Medulla oblongata (tissue), 1 donor: Measurements from ENCODE around the gene SPCS2.
"Not testable (repeated sequence)": the region's sequence is repeated elsewhere in the genome, so short reads cannot be mapped to it uniquely, and the experiment has no call there.

Source experiments
- DNase-seq: peaks from one replicate; pipeline ENCODE4 v3.0.0-alpha.2; 2015; ENCODE audit errors: extremely low spot score

SPCS2 gene

DNA sequence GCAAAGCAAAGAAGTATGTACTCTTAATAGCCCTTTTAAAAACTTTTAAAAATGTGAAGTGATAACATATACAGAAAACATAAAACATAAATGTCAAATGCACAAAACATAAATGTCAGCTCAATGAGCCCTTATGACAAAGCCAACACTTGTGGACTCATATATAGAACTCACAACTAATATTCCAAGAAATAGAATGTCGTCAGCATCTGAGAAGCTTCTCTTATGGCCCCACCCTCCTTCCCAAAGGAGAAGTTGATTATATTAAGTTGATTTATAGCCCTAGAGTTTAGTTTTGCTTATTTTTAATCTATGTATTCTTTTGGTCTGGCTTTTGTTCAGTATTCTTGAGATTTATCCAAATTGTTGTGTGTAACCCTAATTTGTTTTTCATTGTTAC is 53.5 kb downstream of the SPCS2 start:
- no peak for DNase-seq

DNA sequence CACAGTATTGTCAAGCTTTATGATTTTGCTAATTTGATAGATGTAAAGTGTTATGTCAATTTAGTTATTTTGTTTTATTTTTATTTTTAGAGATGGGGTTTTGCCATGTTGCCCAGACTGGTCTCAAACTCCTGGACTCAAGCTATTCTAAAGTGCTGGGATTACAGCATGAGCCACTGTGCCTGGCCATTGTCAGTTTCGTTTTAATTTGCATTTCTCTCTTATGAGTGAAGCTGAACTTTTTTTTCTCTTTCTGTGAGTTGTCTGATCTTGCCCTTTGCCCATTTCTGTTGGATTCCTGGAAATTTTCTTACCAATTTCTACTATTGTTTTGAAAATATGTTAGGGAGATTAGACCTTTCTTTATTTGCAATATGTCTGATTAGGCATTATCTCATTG is 55.1 kb downstream of the SPCS2 start:
- no peak for DNase-seq

DNA sequence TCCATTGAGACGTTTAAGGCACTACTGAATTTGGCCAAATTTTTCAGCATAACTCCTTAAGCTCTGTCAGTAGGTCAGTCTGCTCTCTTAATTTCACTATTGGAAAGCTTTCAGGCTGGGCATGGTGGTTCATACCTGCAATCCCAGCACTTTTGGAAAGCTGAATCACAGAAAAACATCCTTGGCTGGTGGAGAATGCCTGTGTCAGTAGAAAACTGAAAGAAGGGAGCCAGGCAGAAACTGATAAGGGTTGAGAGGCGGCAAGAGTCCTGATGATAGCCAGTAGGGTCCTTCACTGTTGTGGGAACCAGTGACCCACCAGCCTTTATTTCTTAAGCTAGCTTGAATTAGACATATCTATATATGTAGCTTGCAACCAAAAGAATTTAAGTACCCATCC is 62.3 kb downstream of the SPCS2 start:
- DNase-seq, result no peak

DNA sequence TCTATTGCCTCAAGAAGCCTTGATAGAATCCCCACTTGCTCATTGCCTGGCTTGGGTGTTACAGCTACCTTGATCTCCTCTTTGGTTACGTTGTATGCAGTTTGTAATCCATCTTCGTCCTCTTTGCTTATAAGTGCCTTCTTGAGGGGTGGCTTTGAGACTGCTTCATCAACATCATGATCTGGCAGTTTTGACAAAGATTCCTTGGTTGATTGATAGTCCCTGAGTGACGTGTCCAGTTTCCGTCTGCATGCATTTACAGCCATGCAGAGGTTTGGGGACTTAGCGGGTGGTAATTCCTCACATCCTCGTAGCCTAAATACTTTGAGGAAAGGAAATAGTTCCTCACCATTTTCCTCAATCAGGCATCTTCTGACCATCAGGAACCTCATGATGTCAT is 62.8 kb downstream of the SPCS2 start:
- no peak for DNase-seq

DNA sequence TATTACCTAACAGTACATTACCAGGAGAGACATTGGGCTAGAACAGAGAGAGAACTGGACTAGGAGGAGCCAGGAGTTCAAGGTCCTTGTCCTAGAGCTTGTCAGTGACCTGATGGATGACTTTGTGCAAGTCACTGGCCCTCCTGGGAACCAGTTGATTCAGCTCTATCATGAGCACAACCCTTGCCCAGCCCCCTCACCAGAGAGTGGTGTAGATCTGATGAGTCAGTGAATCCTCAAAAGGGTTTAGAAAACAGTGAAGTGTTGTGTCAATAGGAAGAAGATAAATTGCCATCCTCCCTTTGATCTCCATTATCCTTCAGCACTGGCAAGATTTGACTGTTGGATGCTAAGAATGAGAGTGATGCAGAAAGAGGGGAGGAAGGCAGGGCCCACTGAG is 64.0 kb downstream of the SPCS2 start:
- no peak for DNase-seq

DNA sequence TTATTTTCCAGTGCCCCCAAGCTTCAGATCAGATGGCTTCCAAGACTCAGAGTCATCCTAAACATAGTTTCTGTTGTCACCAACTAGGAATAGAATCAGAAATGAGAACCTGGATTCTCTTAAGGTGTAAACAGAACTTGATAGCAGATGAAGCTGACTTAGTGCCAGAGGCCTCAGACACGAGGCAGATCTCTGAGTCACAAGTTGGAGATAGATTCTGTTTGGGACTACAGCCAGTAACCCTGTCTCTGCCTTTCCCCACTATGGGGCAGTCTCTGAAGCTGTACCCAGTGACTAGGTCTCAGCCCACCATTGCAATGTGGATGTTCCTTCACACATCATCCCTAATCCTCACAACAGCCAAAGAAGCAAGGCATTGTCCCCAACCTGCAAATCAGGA is 65.1 kb downstream of the SPCS2 start:
- no peak for DNase-seq

DNA sequence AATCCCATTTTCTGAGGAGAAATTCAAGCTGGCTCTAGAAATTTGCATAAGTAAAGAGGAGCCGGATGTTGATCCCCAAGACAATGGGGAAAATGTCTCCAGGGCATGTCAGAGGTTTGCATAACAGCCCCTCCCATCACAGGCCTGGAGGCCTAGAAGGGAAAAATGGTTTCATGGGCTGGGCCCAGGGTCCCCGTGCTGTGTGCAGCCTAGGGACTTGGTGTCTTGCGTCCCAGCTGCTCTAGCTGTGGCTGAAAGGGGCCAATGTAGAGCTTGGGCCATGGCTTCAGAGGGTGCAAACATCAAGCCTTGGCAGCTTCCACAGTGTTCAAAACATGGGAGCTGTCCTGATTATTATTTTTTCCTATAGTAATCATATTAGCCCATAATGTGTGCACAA is 70.1 kb downstream of the SPCS2 start:
- not testable (repeated sequence) for DNase-seq

DNA sequence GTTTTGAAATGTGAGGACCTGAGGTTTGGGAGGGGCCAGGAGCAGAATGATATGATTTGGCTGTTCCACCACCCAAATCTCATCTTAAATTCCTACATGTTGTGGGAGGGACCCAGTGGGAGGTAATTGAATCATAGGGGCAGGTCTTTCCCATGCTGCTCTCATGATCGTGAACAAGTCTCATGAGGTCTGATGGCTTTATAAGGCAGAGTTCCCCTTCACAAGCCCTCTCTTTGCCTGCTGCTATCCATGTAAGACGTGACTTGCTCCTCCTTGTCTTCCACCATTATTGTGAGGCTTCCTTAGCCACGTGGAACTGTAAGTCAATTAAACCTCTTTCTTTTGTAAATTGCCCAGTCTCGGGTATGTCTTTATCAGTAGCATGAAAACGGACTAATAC is 71.3 kb downstream of the SPCS2 start:
- not testable (repeated sequence) for DNase-seq

DNA sequence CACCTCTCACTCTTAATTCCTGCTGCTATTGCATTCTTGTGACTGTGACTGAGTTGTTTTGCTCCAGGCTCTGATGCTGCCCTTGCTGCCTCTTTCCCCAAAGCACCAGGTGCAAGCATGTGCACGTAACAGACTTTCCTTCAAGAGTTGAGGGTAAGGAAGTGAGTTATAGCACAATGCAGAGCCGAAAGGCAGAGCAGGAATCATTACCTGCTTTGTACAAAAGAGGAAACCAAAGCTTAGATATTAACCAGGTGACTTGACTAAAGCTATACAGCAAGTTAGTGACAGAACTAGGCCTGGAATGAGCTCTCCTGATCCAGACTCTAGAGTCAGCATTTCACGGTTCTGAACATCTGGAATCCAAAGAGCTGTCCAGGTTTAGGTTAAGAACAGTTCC is 73.2 kb downstream of the SPCS2 start:
- no peak for DNase-seq

DNA sequence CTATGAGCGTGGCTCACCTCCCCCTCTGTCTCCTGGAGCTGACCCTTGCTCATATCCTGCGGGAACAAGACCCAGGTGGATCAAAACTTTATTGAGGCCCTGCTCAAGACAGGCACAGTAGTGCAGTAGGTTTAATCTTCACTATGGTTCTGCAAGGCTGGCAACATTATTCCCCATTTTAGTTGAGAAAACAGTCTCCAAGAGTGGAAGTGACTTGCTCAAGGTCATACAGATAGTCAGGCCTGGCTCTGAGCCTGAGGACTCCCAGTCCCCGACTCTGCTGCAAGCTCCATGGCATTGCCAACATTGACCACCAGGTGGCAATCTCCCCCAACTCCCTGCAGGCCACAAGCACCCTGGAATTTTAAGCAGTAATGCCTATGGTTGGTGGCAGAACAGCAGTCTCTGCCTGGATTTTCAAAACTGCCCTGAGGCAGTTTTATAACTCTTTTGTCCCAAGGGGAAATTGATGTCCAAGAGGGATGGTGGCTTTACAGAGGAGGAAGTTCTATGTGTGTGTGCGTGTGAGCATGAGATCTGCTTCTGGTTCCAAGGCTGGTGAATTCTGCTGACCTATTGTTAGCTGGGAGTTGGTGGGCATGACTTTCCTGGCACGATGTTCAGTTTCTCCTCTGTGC is 73.8 kb downstream of the SPCS2 start:
- DNase-seq, result peak; percentile 88

DNA sequence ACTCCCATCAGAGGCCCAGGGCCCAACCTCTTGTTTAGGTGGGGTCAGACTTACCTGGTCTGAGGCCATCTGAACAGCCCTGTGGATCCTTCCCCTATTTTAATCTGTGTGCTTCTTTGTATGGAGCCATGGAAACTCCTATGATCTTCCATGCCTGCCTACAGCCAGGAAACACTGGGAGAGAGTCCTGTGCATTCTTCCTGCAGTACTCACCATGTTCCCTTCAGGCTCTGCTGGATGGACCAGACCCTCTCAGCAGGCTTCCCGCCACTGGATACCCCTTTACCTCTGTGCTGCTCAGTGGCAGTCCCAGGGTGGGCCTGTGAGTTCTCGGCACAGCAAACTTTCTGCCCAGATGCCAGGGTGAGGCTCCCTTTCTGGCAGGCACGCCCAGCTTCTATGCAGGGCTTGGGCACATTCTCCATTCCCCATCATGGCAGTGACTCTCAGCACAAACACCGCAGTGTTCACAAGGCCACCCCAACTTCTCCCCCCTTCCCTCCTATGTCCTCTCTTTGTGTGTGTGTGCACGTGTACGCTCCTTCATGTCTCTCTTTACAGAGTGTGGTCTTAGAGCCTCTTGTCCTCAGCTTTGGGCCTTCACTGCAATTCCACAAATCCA is 74.5 kb downstream of the SPCS2 start:
- DNase-seq, result peak; percentile 26

DNA sequence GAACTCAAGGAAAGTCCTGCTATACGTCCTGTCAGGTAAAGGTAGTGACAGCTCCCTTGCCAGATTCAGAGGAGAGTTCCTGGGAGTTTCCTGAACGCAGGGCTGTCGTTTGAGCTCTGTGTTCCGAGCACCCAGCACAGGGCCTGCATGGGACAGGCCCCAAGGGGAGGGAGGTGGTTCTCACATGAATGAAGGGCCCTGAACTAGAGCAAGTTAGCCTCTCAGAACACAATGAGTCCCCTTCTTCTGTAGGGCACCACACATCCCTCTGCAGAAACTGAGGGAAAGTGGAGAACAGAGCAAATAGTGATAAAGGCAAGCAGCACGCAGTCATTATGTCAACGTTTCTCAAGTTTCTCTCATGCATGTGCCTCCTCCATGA is 75.0 kb downstream of the SPCS2 start:
- peak; percentile 69 for DNase-seq

DNA sequence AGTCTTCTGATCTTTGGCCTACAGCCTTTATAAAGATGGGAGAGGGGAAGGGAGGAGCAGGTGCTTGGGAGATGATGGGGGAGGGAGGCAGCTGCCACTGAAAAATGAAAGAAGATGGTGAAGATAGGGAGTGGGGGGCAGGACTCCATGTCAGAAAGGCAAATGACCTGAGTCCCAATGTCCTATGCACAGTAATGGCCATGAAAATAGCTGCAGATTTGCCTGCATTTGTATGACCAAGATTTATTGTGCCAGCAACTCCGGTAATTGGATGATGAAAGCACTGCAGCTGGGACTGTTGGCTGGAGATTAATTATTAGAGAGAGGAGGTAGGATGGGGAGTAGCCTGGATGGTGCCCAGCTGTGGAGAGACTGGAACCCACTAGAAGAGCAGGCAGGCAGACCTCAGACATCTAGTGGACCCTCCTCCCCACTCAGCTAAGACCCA is 75.7 kb downstream of the SPCS2 start:
- DNase-seq, result peak; percentile 11

DNA sequence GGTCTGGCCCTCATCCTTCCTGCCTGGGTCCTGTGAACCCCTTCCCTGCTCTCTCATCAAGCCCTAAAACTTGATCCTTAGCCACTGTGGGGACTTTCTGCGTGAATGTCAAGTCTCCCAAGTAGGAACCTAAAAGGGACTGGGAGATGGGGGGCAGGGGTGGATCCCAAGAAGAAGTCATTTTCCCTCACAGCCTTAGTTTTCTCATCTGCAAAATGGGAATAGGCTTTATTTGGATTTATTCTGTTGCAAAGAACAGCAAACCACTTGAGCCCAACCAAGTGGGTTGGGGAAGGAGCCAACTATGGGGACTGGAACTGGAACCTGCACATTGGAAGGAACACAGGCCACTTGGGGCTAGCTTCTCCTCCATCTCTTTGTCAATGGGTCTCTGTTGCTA is 76.5 kb downstream of the SPCS2 start:
- no peak for DNase-seq

DNA sequence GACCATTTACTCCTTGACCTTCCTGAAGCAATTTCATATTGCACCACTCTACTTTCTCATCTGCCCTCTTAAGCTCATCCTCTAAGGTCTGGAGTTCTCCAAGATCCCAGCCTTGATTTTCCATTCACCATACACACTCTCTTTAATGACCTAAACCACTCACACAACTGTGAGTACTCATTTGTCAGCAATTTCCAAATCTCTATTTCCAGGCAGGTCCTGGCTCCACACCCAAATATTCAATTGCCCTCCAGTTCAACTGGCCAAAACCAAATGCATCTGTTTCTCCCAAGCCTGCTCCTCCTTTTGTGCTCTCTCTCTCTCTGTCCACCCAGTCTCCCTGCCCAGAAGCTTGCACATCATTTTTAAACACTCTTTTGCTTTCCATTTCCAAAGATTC is 79.3 kb downstream of the SPCS2 start:
- no peak for DNase-seq
